Tibial artery (tissue), 4 donors: ENCODE data around the gene PTBP1.

Source experiments
- DNase-seq, 2 donors: peaks; one replicate each; pipeline ENCODE4 v3.0.0-alpha.2; 2019
- H3K27ac ChIP-seq, 2 donors: fragments of 200-600 bp; sonication (generic) in 1 of 2; 1 replicate in 1 of 2; 2 replicates in 1 of 2; pipeline ENCODE4 v1.5.1; 2018 to 2019; ENCODE audit warnings: mild to moderate bottlenecking in 1 of 2
- H3K27me3 ChIP-seq, 2 donors: fragments of 200-600 bp; sonication (generic) in 1 of 2; one replicate each; pipeline versions ENCODE4 v1.5.1 to v1.6.0; 2016 to 2019
- H3K36me3 ChIP-seq, 3 donors: fragments of 200-600 bp; sonication (generic) in 2 of 3; one replicate each; pipeline ENCODE4 v1.5.1; 2016 to 2019; ENCODE audit warnings: mild to moderate bottlenecking in 2 of 3
- H3K4me1 ChIP-seq, 4 donors: fragments of 200-600 bp; sonication (generic) in 2 of 4; 1 replicate in 3 of 4; 2 replicates in 1 of 4; pipeline ENCODE4 v1.5.1; 2016 to 2019
- H3K4me3 ChIP-seq, 2 donors: fragments of 200-600 bp; sonication (generic) in 1 of 2; 1 replicate in 1 of 2; 2 replicates in 1 of 2; pipeline ENCODE4 v1.5.1; 2018 to 2019; ENCODE audit warnings: mild to moderate bottlenecking in 2 of 2
- H3K9me3 ChIP-seq, 3 donors: fragments of 200-600 bp; sonication (generic) in 1 of 3; one replicate each; pipeline ENCODE4 v1.5.1; 2016 to 2019
- CTCF ChIP-seq, 2 experiments: fragments of 200-600 bp in 1 of 2; fragments of 450-650 bp in 1 of 2; IDR thresholded peaks; one replicate each; pipeline ENCODE4 v1.5.1; 2017 to 2019; ENCODE audit warnings: antibody characterized with exemption in 2 of 2, mild to moderate bottlenecking in 1 of 2, moderate library complexity in 1 of 2
- intact Hi-C: fragments of 100-400 bp; cut with DNase I; formaldehyde crosslinking; loops from one replicate; pipeline ENCODE4 v1.15.0; 2023; ENCODE audit warnings: low total_unique reads

The PTBP1 gene

GRCh38 chr19:752652-753517, 44.4 kb upstream of the PTBP1 start:
- Histone ChIP-seq H3K27me3 (peaks cover 0 to 38% of the 10 kb centered on the region in 2 donors), H3K36me3 (peaks cover 0 to under 1% (median under 1%) of the 10 kb centered on the region in 3 donors), H3K27ac (no peak overlapping the region), H3K9me3 (peaks cover 0 to 6% (median 3%) of the 10 kb centered on the region in 3 donors), H3K4me1 (no peaks in the 10 kb centered on the region), H3K4me3 (no peak overlapping the region)
- no peak for TF ChIP-seq CTCF (IDR thresholded peaks at IDR 0.05)
- peak in 1 of 2 donors; percentile 39 for DNase-seq
- intact Hi-C loops, result no loop called here

GRCh38 chr19:754530-754929, 42.7 kb upstream of the PTBP1 start:
- intact Hi-C loops, result no loop called here

GRCh38 chr19:755063-755462, 42.2 kb upstream of the PTBP1 start:
- Histone ChIP-seq H3K4me1 (no peaks in the 10 kb centered on the region), H3K27ac (no peak overlapping the region), H3K36me3 (no peaks in the 10 kb centered on the region), H3K4me3 (no peak overlapping the region), H3K9me3 (peaks cover 0 to 14% (median 14%) of the 10 kb centered on the region in 3 donors), H3K27me3 (peaks cover 0 to 35% of the 10 kb centered on the region in 2 donors)
- intact Hi-C loops, result no loop called here
- DNase-seq, result no peak
- no peak for TF ChIP-seq CTCF (IDR thresholded peaks at IDR 0.05)

More at GRCh38 chr19:754530-754929, 42.7 kb upstream of the PTBP1 start:
- Histone ChIP-seq H3K4me1 (no peaks in the 10 kb centered on the region), H3K36me3 (no peaks in the 10 kb centered on the region), H3K27me3 (peaks cover 0 to 35% of the 10 kb centered on the region in 2 donors), H3K27ac (no peak overlapping the region), H3K9me3 (peaks cover 0 to 14% (median 14%) of the 10 kb centered on the region in 3 donors), H3K4me3 (no peak overlapping the region)
- no peak for DNase-seq
- TF ChIP-seq CTCF (IDR thresholded peaks at IDR 0.05), result no peak

- H3K27me3 ChIP-seq, result peaks cover 0 to 25% of the 10 kb centered on the region in 2 donors
- DNase-seq, result no peak
- no peaks in the 10 kb centered on the region for H3K4me1 ChIP-seq
- no peaks in the 10 kb centered on the region for H3K36me3 ChIP-seq
- peaks cover 0 to 14% (median 14%) of the 10 kb centered on the region in 3 donors for H3K9me3 ChIP-seq
- H3K4me3 ChIP-seq, result no peak overlapping the region
- no peak for TF ChIP-seq CTCF (IDR thresholded peaks at IDR 0.05)
- H3K27ac ChIP-seq, result no peak overlapping the region
- intact Hi-C loops, result no loop called here
These were observed 41.0 kb upstream of the PTBP1 start for GRCh38 chr19:756236-756635.

GRCh38 chr19:756821-757688, 40.2 kb upstream of the PTBP1 start:
- DNase-seq, result no peak
- intact Hi-C loops, result no loop called here
- TF ChIP-seq CTCF (IDR thresholded peaks at IDR 0.05), result no peak

More at GRCh38 chr19:756821-757688, 40.2 kb upstream of the PTBP1 start:
- no peaks in the 10 kb centered on the region for H3K4me1 ChIP-seq
- H3K9me3 ChIP-seq, result peaks cover 0 to 14% (median 14%) of the 10 kb centered on the region in 3 donors
- H3K27ac ChIP-seq, result no peak overlapping the region
- H3K27me3 ChIP-seq, result peaks cover 0 to 24% of the 10 kb centered on the region in 2 donors
- H3K36me3 ChIP-seq, result no peaks in the 10 kb centered on the region
- no peak overlapping the region for H3K4me3 ChIP-seq
